GM21717 (cell line): ENCODE measurements around the gene SPTBN2.

Experiments
- ATAC-seq: cut with Tn5 transposase; IDR thresholded peaks from one replicate; pipeline ENCODE4 v1.9.1; 2021; ENCODE audit warnings: mild to moderate bottlenecking, moderate library complexity; ENCODE audit not compliant: unreplicated experiment

Gene SPTBN2

GRCh38 chr11:66728693-66729385 lies at the start of gene SPTBN2:
TSS of gene SPTBN2 (minus strand) at chr11:66729216. CDS start at chr11:66721240, 7,976 bp downstream.
- no peak for ATAC-seq

GRCh38 chr11:66768818-66769217 lies 39.8 kb upstream of the SPTBN2 start:
- ATAC-seq: no peak

GRCh38 chr11:66768088-66768521 lies 39.1 kb upstream of the SPTBN2 start:
- ATAC-seq: no peak

- no peak for ATAC-seq
Measured at GRCh38 chr11:66767666-66768065, 38.6 kb upstream of the SPTBN2 start.

- ATAC-seq: no peak
Measured at GRCh38 chr11:66766681-66767080, 37.7 kb upstream of the SPTBN2 start.

GRCh38 chr11:66762088-66762487 lies 33.1 kb upstream of the SPTBN2 start:
- ATAC-seq: no peak

- no peak for ATAC-seq
Measured at GRCh38 chr11:66752148-66752547, 23.1 kb upstream of the SPTBN2 start.

- no peak for ATAC-seq
Measured at GRCh38 chr11:66749091-66749490, 20.1 kb upstream of the SPTBN2 start.

GRCh38 chr11:66747480-66747879 lies 18.5 kb upstream of the SPTBN2 start:
- ATAC-seq: no peak

GRCh38 chr11:66745356-66746235 lies 16.6 kb upstream of the SPTBN2 start:
- peak; percentile 27 for ATAC-seq

- ATAC-seq: peak; percentile 52
Measured at GRCh38 chr11:66744485-66745355, 15.7 kb upstream of the SPTBN2 start.

- ATAC-seq: no peak
Measured at GRCh38 chr11:66743271-66743968, 14.4 kb upstream of the SPTBN2 start.

GRCh38 chr11:66741153-66741552 lies 12.1 kb upstream of the SPTBN2 start:
- no peak for ATAC-seq

GRCh38 chr11:66739983-66740382 lies 11.0 kb upstream of the SPTBN2 start:
- no peak for ATAC-seq

GRCh38 chr11:66734215-66734614 lies 5.2 kb upstream of the SPTBN2 start:
- ATAC-seq: no peak

GRCh38 chr11:66729447-66729846 lies 431 bp upstream of the SPTBN2 start:
- ATAC-seq: no peak

GRCh38 chr11:66728038-66728692 lies 851 bp downstream of the SPTBN2 start:
- no peak for ATAC-seq

- no peak for ATAC-seq
Measured at GRCh38 chr11:66727282-66728037, 1.6 kb downstream of the SPTBN2 start.

- no peak for ATAC-seq
Measured at GRCh38 chr11:66725647-66726046, 3.4 kb downstream of the SPTBN2 start.
